ENCODE results near the gene YJEFN3. TPM values are rescaled to one million over a fixed set of nuclear protein-coding genes. Genes with fewer than 3 reads are reported as not detected.

Gene YJEFN3
- total RNA-seq, 1 donor from 2014 or later, result 21.6 TPM

- peaks cover 8% of the 10 kb centered on the region for H3K9me3 Mint-ChIP-seq (ENCODE audit: unreplicated experiment)
- DNase-seq, result no peak
- H3K4me1 Mint-ChIP-seq (ENCODE audit: low read depth, unreplicated experiment), result peaks cover 5% of the 10 kb centered on the region
- no peak for TF ChIP-seq CTCF (IDR thresholded peaks at IDR 0.05; ENCODE audit: partially characterized antibody, unreplicated experiment)
- peak within 1 kb of the TSS; percentile 85 for H3K27ac Mint-ChIP-seq (ENCODE audit: unreplicated experiment)
- H3K27me3 Mint-ChIP-seq (ENCODE audit: unreplicated experiment), result peaks cover 14% of the 10 kb centered on the region
- H3K36me3 Mint-ChIP-seq (ENCODE audit: unreplicated experiment), result no peaks in the 10 kb centered on the region
- H3K4me3 Mint-ChIP-seq (ENCODE audit: unreplicated experiment), result peak within 1 kb of the TSS; percentile 91
Measured at GRCh38 chr19:19514881-19515641, 13.7 kb upstream of the YJEFN3 start, which contains the start of gene TSSK6. TSS of gene TSSK6 (minus strand) at chr19:19515548. CDS start at chr19:19515427, 121 bp downstream.

GRCh38 chr19:19515642-19516519 is 12.8 kb upstream of the YJEFN3 start, which contains the start of gene NDUFA13:
TSS of gene NDUFA13 (plus strand) at chr19:19516225. CDS start at chr19:19516239, 14 bp downstream.
- no peaks in the 10 kb centered on the region for H3K4me1 Mint-ChIP-seq (ENCODE audit: low read depth, unreplicated experiment)
- H3K36me3 Mint-ChIP-seq (ENCODE audit: unreplicated experiment), result no peaks in the 10 kb centered on the region
- H3K9me3 Mint-ChIP-seq (ENCODE audit: unreplicated experiment), result peaks cover 5% of the 10 kb centered on the region
- peaks cover 15% of the 10 kb centered on the region for H3K27me3 Mint-ChIP-seq (ENCODE audit: unreplicated experiment)
- TF ChIP-seq CTCF (IDR thresholded peaks at IDR 0.05; ENCODE audit: partially characterized antibody, unreplicated experiment), result no peak
- peak within 1 kb of the TSS; percentile 91 for H3K4me3 Mint-ChIP-seq (ENCODE audit: unreplicated experiment)
- DNase-seq, result peak; percentile 96
- peak within 1 kb of the TSS; percentile 85 for H3K27ac Mint-ChIP-seq (ENCODE audit: unreplicated experiment)

- H3K9me3 Mint-ChIP-seq (ENCODE audit: unreplicated experiment), result peaks cover 5% of the 10 kb centered on the region
- H3K27me3 Mint-ChIP-seq (ENCODE audit: unreplicated experiment), result peaks cover 6% of the 10 kb centered on the region
- H3K36me3 Mint-ChIP-seq (ENCODE audit: unreplicated experiment), result no peaks in the 10 kb centered on the region
- DNase-seq, result no peak
- no peaks in the 10 kb centered on the region for H3K4me1 Mint-ChIP-seq (ENCODE audit: low read depth, unreplicated experiment)
- no peak for TF ChIP-seq CTCF (IDR thresholded peaks at IDR 0.05; ENCODE audit: partially characterized antibody, unreplicated experiment)
- peak overlapping the region; percentile 91 for H3K4me3 Mint-ChIP-seq (ENCODE audit: unreplicated experiment)
- H3K27ac Mint-ChIP-seq (ENCODE audit: unreplicated experiment), result no peak overlapping the region
Measured at GRCh38 chr19:19517235-19517619, 11.5 kb upstream of the YJEFN3 start.

GRCh38 chr19:19520989-19521388 is 7.7 kb upstream of the YJEFN3 start:
- H3K36me3 Mint-ChIP-seq (ENCODE audit: unreplicated experiment), result no peaks in the 10 kb centered on the region

More at GRCh38 chr19:19520989-19521388, 7.7 kb upstream of the YJEFN3 start:
- peaks cover 6% of the 10 kb centered on the region for H3K27me3 Mint-ChIP-seq (ENCODE audit: unreplicated experiment)
- no peak for TF ChIP-seq CTCF (IDR thresholded peaks at IDR 0.05; ENCODE audit: partially characterized antibody, unreplicated experiment)
- H3K9me3 Mint-ChIP-seq (ENCODE audit: unreplicated experiment), result peaks cover 1% of the 10 kb centered on the region
- no peak for DNase-seq
- peaks cover 8% of the 10 kb centered on the region for H3K4me1 Mint-ChIP-seq (ENCODE audit: low read depth, unreplicated experiment)
- peak overlapping the region; percentile 30 for H3K4me3 Mint-ChIP-seq (ENCODE audit: unreplicated experiment)
- H3K27ac Mint-ChIP-seq (ENCODE audit: unreplicated experiment), result peak overlapping the region; percentile 29

Measured in glutamatergic neuron (in vitro differentiated cells).